GM10248 (cell line): ENCODE results near the gene CAST.

ENCODE experiments used
- CTCF ChIA-PET: fragments of 300-600 bp; sonication (Branson Sonifier 250); formaldehyde crosslinking; extraction: SDS; loops from one replicate; lab custom pipeline; 2021; ENCODE audit warnings: antibody characterized with exemption; lab: Yijun Ruan, JAX
- POLR2A ChIA-PET: fragments of 350-650 bp; sonication (Branson Sonifier 250); formaldehyde crosslinking; extraction: SDS; loops from one replicate; lab custom pipeline; 2020; ENCODE audit warnings: antibody characterized with exemption; lab: Yijun Ruan, JAX
- DNase-seq: peaks from one replicate; pipeline ENCODE4 v3.0.0; 2012; ENCODE audit errors: extremely low spot score
- TF ChIP-seq, protein P1 (sequence below): IDR thresholded peaks from 2 replicates; pipeline ENCODE4 v1.5.1; 2012; ENCODE audit warnings: mild to moderate bottlenecking, low read depth; ENCODE audit errors: extremely low read depth, missing control alignments, control extremely low read depth

CAST gene

DNA sequence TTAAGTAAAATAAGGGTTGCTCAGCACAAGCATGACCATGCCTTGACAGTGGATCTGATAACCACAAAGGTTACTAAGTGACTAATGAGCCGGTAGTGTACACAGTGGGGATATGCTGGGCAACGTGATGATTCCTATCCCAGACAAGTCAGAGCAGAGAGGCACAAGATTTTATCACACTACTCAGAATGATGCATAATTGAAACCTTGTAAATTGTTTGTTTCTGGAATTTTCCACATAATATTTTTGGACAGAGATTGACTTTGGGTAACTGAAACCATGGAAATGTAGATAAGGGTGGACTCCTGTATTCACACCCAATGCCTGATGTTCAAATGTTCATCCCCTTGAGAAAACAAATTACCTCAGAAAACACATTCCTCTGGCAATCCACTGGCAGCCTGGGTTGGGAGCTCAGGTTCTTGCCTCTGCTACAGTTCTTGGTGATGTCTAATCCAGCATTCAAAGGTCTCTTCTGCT is 161.8 kb downstream of the CAST start:
- POLR2A ChIA-PET = no interaction called here
- no peak for DNase-seq
- TF ChIP-seq, protein P1, sequence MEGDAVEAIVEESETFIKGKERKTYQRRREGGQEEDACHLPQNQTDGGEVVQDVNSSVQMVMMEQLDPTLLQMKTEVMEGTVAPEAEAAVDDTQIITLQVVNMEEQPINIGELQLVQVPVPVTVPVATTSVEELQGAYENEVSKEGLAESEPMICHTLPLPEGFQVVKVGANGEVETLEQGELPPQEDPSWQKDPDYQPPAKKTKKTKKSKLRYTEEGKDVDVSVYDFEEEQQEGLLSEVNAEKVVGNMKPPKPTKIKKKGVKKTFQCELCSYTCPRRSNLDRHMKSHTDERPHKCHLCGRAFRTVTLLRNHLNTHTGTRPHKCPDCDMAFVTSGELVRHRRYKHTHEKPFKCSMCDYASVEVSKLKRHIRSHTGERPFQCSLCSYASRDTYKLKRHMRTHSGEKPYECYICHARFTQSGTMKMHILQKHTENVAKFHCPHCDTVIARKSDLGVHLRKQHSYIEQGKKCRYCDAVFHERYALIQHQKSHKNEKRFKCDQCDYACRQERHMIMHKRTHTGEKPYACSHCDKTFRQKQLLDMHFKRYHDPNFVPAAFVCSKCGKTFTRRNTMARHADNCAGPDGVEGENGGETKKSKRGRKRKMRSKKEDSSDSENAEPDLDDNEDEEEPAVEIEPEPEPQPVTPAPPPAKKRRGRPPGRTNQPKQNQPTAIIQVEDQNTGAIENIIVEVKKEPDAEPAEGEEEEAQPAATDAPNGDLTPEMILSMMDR = no peak
- CTCF ChIA-PET = interaction anchor here (1.6 kb wide), 1 partner anchor 8 kb away, joined by 5 read pairs; no protein-coding TSS in a partner anchor
